ENCODE results near the gene CCDC117.
"Not testable (repeated sequence)": the region's sequence is repeated elsewhere in the genome, so short reads cannot be mapped to it uniquely, and the experiment has no call there.

Gene CCDC117

DNA sequence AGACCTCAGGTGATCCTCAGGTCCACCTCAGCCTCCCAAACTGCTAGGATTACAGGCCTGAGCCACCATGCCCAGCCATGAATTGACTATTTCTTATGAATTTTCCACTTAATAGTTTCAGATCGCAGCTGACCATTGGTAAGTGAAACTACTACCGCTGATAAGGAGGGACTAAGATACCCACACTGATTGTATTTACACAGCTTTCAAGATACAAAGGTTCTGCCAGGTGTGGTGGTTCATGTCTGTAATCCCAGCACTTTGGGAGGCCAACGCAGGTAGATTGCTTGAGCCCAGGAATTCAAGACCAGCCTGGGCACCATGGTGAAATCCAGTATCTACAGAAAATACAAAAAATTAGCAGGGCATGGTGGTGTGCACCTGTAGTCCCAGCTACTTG is 34.8 kb upstream of the CCDC117 start:
- DNase-seq (ENCODE audit: low spot score) = no peak
- H3K4me3 ChIP-seq = no peak overlapping the region
- H3K27ac ChIP-seq = no peak overlapping the region
- no peak for TF ChIP-seq CTCF (IDR thresholded peaks at IDR 0.05)

- H3K27ac ChIP-seq; DNase-seq (ENCODE audit: low spot score); H3K4me3 ChIP-seq: not testable (repeated sequence)
These were observed 33.6 kb upstream of the CCDC117 start for GRCh38 chr22:28738876-28739275.

DNA sequence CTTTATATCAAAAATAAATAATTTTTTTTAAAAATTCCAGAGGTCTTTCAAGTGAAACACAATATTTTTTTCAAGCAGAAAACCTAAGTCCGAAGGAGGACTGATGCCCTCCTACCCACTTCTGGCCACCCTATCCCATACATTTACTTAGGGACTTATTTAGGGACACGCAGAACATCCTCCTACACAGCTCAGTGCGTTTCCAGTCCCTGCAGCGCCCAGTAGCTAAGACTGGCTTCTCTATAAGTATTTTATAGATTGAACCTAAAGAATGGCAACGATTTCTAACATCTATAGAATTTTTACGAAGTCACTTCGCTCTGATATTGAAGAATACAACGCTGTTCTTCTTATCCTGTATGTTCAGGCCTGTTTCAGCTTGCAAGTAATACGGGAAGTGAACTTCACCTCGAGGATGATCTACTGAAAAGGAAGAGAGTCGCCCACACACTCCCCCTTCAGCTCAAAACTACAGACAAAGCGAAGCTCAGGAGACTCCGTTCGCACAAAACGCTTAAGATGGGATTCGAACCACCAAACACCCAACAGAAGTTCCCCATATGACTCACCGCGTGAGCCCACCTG is 31.2 kb upstream of the CCDC117 start:
- H3K4me3 ChIP-seq = peak overlapping the region; percentile 96
- peak overlapping the region in 1 of 2 donors; percentile 8 for H3K27ac ChIP-seq
- DNase-seq (ENCODE audit: low spot score) = no peak
- TF ChIP-seq CTCF (IDR thresholded peaks at IDR 0.05) = no peak

GRCh38 chr22:28741785-28742561 is 30.5 kb upstream of the CCDC117 start, which contains the start of the genes CHEK2 and HSCB:
Gene CHEK2 (minus strand): TSS chr22:28741820. CDS start chr22:28734721, 7,099 bp downstream.
Gene HSCB (plus strand): TSS chr22:28742039. CDS start chr22:28742096, 57 bp downstream.
- TF ChIP-seq CTCF (IDR thresholded peaks at IDR 0.05) = no peak
- Histone ChIP-seq H3K27ac (peak within 1 kb of the TSS; percentile 93 to 99), H3K4me3 (peak within 1 kb of the TSS; percentile 96)
- DNase-seq (ENCODE audit: low spot score) = peak; percentile 99

- Histone ChIP-seq H3K4me3 (peak overlapping the region; percentile 96), H3K27ac (peak overlapping the region; percentile 93 to 99)
- no peak for DNase-seq (ENCODE audit: low spot score)
- TF ChIP-seq CTCF (IDR thresholded peaks at IDR 0.05) = no peak
These were observed 29.9 kb upstream of the CCDC117 start for GRCh38 chr22:28742562-28742962.

GRCh38 chr22:28743852-28744251 is 28.6 kb upstream of the CCDC117 start:
- H3K27ac ChIP-seq = no peak overlapping the region
- TF ChIP-seq CTCF (IDR thresholded peaks at IDR 0.05) = no peak
- H3K4me3 ChIP-seq = no peak overlapping the region
- DNase-seq (ENCODE audit: low spot score) = no peak

- Histone ChIP-seq H3K27ac (no peak overlapping the region), H3K4me3 (no peak overlapping the region)
- TF ChIP-seq CTCF (IDR thresholded peaks at IDR 0.05) = no peak
- no peak for DNase-seq (ENCODE audit: low spot score)
These were observed 22.0 kb upstream of the CCDC117 start for GRCh38 chr22:28750471-28750881.

GRCh38 chr22:28754512-28754911 is 18.0 kb upstream of the CCDC117 start:
- H3K4me3 ChIP-seq; DNase-seq (ENCODE audit: low spot score); H3K27ac ChIP-seq: not testable (repeated sequence)

Data from coronary artery (tissue), 2 donors.